Fibroblast of skin of right quadriceps (primary cell): ENCODE results near the gene AVEN.
"Not testable (repeated sequence)": the region's sequence is repeated elsewhere in the genome, so short reads cannot be mapped to it uniquely, and the experiment has no call there.

ENCODE experiments used
- DNase-seq: peaks from one replicate; pipeline ENCODE4 v3.0.0-alpha.2; 2013

Gene AVEN, protein sequence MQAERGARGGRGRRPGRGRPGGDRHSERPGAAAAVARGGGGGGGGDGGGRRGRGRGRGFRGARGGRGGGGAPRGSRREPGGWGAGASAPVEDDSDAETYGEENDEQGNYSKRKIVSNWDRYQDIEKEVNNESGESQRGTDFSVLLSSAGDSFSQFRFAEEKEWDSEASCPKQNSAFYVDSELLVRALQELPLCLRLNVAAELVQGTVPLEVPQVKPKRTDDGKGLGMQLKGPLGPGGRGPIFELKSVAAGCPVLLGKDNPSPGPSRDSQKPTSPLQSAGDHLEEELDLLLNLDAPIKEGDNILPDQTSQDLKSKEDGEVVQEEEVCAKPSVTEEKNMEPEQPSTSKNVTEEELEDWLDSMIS

DNA sequence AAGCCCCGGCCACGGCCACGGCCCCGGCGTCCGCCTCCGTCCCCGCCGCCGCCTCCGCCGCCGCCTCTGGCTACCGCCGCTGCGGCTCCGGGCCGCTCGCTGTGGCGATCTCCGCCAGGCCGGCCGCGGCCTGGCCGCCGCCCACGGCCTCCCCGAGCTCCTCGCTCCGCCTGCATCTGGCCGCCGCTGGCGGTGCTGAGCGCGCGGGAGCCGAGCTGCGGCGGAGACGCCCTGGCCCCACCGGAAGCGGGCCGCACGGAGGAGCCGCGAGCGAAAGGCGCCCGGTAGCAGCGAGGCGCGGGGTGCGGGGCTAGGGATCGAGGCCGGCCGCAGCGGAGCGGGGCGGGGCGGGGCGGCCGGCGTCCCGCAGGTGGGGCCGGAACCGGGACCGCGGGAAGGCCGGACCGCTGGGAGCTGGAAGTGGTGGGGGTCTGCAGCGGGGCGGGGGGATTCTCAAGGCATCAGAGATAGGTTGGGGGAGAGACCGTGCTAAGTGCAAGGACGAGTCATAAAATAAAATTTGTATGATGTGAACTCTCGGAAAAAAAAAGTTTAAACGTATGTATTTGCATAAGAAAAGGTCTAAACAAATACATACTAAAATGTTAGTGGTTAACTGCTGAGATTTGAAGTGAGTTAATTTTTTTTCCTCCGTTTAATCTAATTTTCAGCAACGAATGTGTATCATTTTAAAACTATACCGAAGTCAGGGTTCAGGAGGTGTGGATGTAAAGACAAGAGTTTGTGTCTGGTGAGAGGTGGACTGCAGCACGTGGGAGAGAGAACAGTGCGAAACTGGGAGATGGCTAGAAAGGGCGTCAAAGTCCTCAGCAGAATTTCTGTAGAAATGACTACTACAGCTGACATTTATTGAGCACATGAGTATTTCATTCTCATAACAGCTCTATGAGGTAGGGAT, at the start of gene AVEN:
TSS of gene AVEN (minus strand) at position 334 of the 919 bp plus-strand sequence. CDS start at position 176, 158 bp downstream.
- peak; percentile 53 for DNase-seq

DNA sequence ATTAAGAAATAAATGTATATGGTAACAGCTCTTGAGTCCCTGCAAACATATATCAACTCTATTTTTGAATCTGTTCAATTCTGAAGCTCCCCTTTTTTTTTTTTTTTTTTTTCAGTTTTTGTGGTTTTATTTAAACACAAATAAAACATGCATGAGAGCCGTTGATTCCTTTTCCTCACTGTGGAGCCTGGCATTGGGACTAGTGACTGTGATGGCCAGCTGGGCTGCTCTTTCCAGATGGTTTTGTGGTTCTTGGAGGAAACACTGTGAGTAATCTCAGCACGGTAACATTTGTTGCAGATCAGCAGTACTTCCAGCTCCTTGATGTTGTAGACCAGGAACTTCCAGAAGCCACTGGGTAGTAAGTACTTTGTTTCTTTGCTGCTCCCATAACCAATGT, 46.7 kb upstream of the AVEN start:
- DNase-seq: no peak

DNA sequence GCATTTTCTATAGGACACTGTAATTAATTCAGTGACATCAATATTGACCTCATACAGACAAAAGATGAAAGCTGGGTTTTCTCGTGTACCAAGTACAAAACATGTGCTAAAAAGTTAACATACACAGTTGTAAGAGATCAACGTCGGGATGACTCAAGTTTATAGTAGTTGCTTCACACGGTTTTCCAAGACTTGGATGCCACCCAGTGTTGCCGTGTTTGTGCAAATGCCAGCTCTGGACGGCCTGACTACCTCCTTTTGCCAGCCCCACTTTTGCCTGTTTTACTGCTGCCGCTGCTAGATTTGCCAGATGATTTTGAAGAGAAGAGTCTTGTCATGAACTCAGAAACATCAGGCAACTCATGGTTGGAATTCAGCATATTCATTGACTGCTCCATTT, 45.1 kb upstream of the AVEN start:
- no peak for DNase-seq

DNA sequence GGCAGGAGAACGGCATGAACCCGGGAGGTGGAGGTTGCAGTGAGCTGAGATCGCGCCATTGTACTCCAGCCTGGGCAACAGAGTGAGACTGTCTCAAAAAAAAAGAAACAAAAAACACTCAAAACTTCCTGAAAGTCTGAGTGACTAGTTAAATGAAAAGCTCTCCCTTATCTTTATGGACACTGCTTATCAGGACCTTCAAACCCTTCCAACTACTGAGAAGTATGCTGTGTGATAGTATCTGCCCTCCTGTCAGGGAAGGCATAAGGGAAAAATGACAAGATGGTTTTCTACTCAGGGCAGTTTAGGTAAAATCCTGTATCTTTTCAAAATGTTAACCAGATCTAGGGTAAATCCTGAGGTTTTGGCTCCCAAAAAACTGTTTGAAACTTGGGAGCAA, 40.9 kb upstream of the AVEN start:
- DNase-seq: no peak

DNA sequence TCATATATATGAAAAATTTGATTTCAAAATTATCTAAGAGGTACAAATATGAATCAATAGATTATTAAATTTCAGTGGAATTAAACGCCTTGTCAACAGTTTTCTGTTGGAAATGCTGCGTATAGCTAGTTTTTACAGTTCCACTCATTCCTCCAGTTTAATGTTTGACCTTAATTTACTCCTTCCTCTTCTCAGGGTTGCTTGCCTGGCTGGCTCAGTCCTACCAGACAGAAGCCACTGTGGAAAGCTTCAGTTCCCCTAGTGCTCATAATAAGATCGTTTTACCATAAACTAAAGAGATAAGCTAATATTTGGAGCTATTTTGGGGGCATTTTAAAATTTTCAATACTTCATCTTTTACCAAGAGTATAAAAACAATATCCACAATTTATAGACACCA, 39.9 kb upstream of the AVEN start:
- DNase-seq: no peak

DNA sequence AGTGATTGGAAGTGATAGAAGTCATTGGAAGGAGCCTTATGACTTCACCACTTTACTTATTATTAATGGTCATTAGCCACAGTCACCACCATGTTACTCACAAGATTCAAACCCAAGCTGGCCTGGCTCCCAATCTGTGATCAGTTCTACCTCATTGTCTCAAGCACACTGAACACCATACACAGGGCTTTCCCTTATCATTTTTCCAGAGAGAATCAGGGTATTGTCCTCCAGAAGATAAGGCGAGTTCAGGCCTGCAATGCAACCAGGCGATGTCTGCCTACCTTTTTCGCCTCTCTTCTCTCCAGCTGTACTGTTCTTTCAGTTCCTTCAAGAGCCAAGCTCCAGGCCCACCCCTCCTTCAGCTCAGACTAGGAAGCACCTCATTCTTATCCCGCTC, 37.8 kb upstream of the AVEN start:
- DNase-seq: no peak

DNA sequence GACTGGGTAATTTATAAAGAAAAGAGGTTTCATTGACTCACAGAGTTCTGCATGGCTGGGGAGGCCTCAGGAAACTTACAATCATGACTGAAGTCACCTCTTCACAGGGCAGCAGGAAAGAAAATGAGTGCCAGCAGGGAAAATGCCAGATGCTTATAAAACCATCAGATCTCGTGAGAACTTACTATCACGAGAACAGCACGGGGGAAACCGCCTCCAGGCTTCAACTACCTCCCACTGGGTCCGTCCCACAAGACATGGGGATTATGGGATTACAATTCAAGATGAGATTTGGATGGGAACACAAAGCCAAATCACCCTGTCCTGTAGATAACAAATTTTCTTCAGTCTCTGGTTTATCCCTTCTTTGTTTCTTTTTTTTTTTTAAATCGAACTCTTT, 31.0 kb upstream of the AVEN start:
- no peak for DNase-seq

DNA sequence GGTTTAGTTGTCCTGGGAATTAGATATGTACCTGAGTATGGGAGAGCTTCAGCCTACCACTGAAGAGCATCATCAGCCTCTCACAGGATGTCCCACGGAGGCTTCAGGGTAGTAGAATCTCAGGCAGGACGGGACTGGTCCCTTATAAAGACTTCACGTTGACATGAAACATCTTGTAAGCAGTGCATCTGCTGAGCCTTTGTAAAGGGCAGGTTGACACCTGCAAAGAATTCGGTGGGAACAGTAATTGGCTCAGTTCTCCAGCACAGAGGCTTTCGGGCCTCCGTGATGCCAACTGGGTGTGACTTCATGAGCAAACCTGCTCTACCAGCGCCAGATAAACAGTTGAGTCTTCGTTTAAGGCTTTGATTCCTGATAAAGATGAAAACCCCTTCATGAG, 26.9 kb upstream of the AVEN start:
- no peak for DNase-seq

DNA sequence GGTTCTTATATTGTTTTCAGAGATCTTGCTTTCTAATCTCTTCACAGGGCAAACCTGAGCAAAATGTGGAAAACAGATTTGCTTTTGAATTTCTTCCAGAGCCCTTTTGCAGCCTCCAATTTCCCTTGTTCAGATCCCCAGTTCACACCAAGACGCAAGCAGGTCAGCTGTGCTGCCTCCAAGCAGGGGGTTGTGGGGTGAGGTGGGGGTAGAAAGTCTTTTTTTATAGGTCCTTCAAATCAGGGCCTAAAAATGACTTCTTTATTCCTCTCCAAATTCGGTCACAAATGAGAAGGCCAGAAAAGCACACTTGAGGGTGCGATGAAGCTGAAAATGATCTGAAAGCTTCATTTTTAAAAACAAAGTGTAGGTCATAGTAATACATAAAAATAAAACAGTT, 26.3 kb upstream of the AVEN start:
- no peak for DNase-seq

DNA sequence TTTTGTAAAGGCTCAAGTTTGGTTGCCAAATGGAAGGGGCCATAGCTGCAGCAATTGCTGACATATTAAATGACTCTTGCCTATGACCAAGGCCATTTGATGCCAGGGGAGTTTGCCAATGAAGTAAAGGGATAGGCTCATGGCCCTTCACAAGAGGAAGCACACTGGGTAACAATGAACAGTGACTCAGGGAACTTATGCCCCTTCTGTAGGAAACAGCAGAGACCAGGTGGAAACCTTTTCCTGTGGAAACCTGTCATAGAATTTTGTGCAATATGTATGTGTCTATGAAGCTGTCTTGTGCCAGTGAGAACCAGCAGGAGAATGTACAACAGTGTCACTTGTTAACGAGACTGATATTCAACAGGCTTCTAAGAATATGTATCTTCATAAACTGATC, 25.4 kb upstream of the AVEN start:
- DNase-seq: no peak

DNA sequence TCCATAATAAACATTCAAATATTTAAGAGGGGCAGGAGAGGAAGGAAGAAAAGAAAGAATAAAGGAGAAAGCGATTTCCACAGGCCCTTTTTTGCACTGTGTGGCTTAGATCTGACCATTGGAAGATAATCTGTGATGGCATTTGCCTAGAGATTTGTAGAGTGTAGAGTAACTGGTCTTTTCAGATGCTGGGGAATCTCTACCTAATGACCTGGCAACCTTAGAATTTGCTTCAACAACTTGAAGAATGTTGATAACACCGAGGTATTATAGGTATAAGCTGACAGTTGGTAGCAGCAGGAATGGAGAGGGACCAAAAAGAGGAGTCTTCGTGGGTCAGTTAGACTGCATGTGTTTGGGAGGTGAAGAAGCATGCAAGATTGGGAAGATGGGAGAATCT, 20.9 kb upstream of the AVEN start:
- no peak for DNase-seq

DNA sequence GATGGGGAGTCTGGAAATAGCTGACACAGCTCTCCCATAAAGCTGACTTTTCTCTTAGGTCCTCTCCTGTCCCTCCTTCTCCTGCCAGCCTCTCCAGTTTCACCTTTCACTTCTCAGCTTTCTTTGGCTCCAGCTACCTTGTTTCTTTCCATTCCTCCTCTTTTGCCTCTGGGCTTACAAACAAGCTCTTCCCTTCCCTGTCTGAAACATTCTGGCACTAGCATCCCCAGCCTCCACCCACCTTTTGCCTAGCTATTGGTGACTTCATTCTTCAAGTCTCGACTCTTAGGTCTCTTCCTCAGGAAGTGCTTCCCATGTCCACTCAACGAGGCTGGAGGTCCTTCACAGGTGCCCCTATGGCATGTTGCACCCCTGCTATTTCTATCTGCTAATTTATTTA, 20.5 kb upstream of the AVEN start:
- DNase-seq: no peak

DNA sequence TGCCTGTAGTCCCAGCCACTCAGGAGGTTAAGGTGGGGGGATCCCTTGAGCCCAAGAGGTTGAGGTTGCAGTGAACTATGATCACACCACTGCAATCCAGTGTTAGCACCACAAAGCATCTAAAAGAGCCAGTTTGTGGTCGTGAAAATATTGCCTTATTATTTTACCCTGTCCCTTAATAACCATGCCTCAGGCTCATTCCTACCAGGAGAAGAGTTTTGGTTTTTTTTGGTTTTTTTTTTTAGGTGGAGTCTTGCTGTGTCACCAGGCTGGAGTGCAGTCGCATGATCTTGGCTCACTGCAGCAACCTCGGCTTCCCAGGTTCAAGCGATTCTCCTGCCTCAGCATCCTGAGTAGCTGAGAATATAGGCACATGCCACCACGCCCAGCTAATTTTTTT, 17.9 kb upstream of the AVEN start:
- DNase-seq: peak; percentile 18

DNA sequence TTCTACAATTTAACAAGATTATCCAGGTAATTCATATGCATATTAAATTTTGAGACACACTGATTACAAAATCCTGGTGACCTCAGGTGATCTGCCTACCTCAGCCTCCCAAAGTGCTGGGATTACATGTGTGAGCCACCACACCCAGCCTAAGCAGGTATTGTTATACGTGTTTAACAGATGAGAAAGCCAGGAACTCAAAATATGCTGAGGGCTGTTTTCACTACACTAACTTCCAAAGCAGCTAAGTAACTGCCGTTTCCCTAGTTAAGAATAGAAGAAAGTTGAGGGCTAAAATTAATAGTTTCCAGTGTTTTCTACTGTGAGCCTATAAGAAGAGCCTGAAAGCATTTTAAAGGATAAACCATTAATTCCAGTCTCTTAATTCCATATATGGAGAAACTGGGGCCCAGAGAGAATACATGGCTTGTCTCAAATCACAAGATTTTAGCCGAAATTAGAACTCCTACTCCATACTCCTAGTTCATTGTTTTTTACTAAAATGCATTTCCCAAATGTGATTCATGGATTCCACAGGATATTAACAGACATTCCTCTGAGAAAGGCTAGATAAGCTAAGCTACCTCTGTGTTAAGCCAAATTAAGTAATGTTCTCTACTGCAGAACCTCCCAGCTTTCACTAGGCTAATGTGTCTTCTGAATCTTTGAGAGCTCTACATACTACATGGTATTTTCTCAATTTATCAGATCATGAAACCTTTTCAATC, 17.0 kb upstream of the AVEN start:
- DNase-seq: peak; percentile 91

DNA sequence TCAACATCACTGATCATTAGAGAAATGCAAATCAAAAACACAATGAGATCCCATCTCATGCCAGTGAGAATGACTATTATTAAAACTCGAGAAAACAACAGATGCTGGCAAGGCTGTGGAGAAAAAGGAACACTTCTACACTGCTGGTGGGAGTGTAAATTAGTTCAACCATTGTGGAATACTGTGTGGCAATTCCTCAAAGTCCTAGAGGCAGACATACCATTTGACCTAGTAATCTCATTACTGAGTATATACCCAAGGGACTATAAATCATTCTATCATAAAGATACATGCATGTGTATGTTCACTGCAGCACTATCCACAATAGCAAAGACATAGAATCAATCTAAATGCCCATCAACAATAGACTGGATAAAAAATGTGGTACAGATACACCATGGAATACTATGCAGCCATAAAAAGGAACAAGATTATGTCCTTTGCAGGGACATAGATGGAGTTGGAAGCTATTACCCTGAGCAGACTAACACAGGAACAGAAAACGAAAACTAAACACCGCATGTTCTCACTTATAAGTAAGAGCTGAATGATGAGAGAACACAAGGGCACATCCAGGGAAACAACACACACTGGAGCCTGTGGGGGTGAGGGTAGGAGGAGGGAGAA, 15.2 kb upstream of the AVEN start:
- DNase-seq: no peak

DNA sequence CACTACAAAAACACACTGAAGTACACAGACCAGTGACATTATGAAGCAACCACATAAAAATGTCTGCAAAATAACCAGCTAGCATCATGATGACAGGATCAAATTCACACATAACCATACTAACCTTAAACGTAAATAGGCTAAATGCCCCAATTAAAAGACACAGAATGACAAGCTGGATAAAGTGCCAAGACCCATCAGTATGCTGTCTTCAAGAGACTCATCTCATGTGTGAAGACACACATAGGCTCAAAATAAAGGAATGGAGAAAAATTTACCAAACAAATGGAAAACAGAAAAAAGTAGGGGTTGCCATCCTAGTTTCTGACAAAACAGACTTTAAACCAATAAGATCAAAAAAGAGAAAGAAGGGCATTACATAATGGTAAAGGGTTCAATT, 11.4 kb upstream of the AVEN start:
- DNase-seq: not testable (repeated sequence)

DNA sequence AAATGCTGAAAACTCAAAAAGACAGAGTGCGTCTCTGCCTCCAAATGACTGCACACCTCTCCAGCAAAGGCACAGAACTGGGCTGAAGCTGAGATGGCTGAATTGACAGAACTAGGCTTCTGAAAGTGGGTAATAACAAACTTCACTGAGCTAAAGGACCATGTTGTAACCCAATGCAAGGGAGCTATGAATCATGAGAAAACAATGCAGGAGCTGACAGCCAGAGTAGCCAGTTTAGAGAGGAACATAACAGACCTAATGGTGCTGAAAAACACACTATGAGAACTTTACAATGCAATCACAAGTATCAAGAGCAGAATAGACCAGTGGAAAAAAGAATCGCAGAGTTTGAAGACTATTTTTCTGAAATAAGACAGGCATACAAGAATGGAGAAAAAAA, 10.1 kb upstream of the AVEN start:
- DNase-seq: peak; percentile 76

DNA sequence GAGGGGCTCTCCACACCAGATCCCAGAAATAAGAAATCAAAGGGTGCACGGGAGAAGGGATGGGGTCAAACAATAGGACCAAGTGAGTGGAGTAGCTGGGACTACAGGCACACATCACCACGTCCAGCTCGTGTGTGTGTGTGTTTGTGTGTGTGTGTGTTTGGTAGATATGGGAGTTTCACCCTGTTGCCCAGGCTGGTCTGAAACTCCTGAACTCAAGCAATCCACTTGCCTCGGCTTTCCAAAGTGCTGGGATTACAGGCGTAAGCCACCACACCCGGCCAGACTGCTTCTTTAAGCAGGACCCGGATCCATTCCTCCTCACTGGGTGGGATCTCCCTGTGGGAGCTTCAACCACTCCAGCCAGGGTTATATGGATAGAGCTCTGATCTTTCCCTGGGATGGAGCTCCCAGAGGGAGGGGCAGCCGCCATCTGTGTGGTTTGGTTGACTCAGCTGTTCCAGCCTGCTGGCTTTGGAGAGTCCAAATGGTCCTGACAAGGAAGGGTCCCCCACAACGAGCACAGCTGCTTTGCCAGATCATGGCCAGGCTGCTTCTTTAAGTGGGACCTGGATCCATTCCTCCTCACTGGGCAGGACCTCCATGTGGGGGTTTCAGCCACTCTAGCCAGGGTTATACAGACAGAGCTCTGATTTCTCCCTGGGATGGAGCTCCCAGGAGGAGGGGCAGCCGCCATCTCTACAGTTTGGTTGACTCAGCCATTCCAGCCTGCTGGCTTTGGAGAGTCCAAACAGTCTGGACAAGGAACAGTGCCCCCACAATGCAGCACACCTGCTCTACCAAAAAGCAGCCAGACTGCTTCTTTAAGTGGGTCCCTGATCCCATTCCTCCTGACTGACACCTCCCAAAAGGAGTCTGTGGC, 9.1 kb upstream of the AVEN start:
- no peak for DNase-seq

DNA sequence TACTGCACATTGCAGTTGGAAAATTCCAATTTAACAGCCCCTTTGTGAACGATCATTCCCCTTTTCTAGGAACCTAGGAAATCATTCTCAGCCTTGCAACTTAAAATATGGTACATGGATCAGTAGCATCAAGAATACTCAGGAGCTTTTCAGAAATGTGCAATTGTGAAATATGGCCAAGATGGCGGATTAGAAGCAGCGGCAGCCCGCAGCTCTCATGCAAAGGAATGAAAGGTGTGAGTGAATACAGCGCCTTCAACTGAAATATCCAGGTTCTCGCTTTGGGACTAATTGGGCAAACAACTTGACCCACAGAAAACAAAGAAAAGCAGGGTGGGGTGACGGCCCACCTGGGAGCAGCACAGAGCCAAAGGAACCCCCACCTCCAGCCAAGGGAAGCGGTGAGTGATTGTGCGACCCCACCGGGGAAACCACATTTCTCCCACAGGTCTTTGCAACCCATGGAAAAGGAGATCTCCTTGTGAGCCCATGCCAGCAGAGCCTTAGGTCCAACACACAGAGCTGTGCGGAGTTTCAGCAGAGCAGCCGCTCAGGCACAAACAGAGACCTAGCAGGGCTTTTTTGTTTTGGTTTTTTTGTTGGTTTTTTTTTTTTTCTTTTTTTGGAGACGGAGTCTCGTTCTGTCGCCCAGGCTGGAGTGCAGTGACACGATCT, 7.6 kb upstream of the AVEN start:
- DNase-seq: no peak

DNA sequence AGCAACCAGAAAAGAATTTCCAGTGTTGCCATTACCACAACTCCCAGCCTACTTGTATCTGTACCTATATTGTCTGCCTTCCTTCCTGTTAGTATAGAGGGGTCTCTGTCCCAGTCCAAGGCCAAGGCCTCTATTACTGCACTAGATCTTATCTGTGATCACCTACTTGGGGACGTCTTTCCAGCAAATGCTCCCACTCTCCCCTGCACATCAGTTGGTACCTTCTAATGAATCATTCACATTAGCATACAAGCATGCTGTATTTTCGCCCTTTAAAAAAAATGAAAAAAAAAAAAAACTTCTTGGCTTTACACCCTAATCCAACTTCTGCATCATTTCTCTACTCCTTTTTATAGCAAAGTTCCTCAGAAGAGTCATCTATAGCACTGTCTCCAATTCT, 4.8 kb upstream of the AVEN start:
- no peak for DNase-seq

DNA sequence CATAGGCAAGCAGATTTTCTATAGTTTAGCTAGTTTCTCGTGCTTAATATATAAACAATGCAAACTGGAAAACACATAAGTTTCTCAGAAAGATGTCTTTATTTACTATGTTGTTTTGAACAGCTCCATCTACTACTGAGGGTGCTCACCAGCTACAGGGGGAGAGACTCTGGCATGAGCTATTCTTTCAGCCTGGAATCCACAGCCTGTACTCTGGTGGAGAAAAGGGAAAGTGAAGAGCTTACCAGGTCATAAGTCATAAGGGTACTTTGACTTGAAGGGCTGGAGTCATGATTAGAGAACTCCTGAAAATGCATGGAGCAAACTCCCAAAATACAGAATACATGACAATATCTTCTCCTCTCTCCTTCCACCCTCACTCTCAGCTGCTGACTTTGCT, 4.4 kb upstream of the AVEN start:
- no peak for DNase-seq

DNA sequence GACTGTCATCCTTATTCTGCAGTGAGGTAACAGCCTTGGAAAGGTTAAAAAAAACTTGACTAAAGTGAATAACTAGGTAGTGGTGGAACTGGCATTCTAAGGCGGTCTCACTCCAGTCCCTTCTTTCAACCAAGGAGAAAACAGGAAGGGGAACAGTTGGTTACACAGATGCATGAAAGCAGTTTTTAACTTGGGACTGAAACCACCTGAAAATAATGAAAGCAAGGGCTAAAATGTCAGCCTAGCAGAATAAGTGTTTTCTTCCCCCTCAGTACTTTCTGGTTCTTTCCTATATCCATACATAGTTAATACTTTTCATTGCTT, 748 bp upstream of the AVEN start:
- no peak for DNase-seq
